ENCODE data around the gene GBF1.

DNA sequence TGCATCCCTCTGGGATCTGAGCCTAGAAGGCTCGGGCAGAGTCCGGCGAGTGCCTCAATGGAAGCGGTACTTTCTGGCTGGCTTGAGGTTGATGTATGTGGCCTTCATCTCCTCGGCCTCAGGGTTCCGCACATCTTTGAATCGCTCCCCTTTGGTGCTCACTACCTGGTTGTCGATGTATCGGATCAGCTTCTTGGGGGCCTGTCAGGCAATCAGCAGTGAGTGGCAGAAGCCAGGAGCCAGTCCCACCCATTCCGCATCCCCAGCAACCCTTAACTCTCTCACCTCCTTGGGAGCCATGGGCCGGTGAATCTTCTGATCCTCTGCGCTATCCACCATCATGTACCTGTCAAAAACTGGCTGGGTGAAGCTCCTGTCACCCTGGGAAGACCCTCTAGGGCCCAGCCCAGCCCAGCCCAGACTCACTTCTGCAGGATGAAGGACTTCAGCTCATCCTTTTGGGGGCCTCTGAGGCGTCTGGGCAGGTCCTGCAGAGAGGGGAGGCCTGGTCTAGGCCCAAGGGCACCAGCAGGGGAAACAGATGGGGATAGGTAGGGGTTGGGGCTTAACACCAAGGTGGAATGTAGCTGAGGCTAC lies 178.1 kb downstream of the GBF1 start:
- TF ChIP-seq CTCF (conservative IDR thresholded peaks at IDR 0.05) (no peak), EZH2 (IDR thresholded peaks at IDR 0.05; ENCODE audit: low read depth) (no peak)
